GM21528 (cell line): ENCODE data around the gene KCNQ1OT1.

Experiments
- ATAC-seq: cut with Tn5 transposase; IDR thresholded peaks from one replicate; pipeline ENCODE4 v1.9.1; 2021; ENCODE audit warnings: mild to moderate bottlenecking, moderate library complexity; ENCODE audit not compliant: unreplicated experiment, low FRiP score

The KCNQ1OT1 gene

GRCh38 chr11:2737866-2738265 is 38.1 kb upstream of the KCNQ1OT1 start:
- ATAC-seq, result no peak

GRCh38 chr11:2737226-2737590 is 37.4 kb upstream of the KCNQ1OT1 start:
- ATAC-seq, result no peak

GRCh38 chr11:2736577-2737225 is 36.9 kb upstream of the KCNQ1OT1 start:
- ATAC-seq, result no peak

- ATAC-seq, result no peak
Measured at GRCh38 chr11:2735053-2735589, 35.3 kb upstream of the KCNQ1OT1 start.

GRCh38 chr11:2734181-2735052 is 34.6 kb upstream of the KCNQ1OT1 start:
- no peak for ATAC-seq

- no peak for ATAC-seq
Measured at GRCh38 chr11:2732940-2733628, 33.3 kb upstream of the KCNQ1OT1 start.

- no peak for ATAC-seq
Measured at GRCh38 chr11:2732261-2732939, 32.6 kb upstream of the KCNQ1OT1 start.

- ATAC-seq, result no peak
Measured at GRCh38 chr11:2731130-2732125, 31.6 kb upstream of the KCNQ1OT1 start.

- no peak for ATAC-seq
Measured at GRCh38 chr11:2730272-2731129, 30.7 kb upstream of the KCNQ1OT1 start.

GRCh38 chr11:2729841-2730240 is 30.0 kb upstream of the KCNQ1OT1 start:
- ATAC-seq, result no peak

GRCh38 chr11:2728663-2729332 is 29.0 kb upstream of the KCNQ1OT1 start:
- ATAC-seq, result no peak

GRCh38 chr11:2728128-2728662 is 28.4 kb upstream of the KCNQ1OT1 start:
- ATAC-seq, result no peak

GRCh38 chr11:2726964-2727363 is 27.2 kb upstream of the KCNQ1OT1 start:
- no peak for ATAC-seq

- ATAC-seq, result no peak
Measured at GRCh38 chr11:2725368-2726300, 25.8 kb upstream of the KCNQ1OT1 start.

- ATAC-seq, result no peak
Measured at GRCh38 chr11:2724653-2725367, 25.0 kb upstream of the KCNQ1OT1 start.

GRCh38 chr11:2724104-2724503 is 24.3 kb upstream of the KCNQ1OT1 start:
- no peak for ATAC-seq
